ENCODE measurements around the gene SLC8B1.
"Not testable (repeated sequence)": the region's sequence is repeated elsewhere in the genome, so short reads cannot be mapped to it uniquely, and the experiment has no call there.

The SLC8B1 gene

DNA sequence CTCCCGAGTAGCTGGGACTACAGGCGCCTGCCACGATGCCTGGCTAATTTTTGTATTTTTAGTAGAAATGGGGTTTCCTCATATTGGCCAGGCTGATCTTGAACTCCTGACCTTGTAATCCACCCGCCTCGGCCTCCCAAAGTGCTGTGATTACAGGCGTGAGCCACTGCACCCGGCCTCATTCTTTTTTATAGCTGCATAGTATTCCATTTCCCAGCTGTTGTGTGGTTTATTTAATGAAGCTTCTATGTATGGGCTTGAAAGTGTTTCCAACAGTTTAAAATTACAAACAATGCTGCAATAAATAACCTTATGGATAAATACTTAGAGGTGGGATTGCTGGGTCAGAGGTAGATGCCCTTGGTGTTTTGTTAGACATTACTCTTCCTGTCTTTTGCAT is 19.3 kb upstream of the SLC8B1 start:
- not testable (repeated sequence) for DNase-seq

- no peak for DNase-seq
Measured at GRCh38 chr12:113351089-113351488, 16.2 kb upstream of the SLC8B1 start.

DNA sequence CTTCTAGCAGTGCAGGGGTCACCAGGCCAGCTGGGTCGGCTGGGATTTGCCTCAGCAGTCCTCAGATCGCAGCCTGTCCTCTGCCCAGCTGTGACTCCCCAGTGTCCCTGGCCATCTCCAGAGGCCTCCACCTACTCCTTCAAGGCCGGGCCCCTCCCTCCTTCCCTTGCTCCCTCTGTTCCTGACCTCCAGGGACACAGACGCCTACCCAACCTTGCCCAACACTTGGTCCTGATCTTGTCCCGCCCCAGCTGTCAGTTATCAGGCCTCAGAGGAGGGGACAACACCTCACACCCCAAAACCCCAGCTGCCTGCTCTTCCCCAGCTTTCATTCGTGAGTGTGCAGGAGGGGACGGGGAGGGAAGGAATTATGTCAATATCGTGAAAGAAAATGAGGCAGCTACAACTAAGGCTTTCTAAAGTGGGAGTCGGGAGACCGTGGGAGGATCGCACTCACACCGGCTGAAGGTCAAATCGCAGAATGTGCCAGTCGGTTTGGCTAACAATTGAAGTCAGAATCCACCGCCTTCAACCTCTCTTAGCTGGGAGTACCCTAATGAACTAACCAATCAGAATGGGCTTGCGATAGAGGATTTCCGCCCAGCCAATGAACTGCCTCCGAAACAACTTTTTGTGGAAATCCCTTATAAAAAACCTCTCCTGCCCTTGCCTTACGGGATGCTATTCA is 14.1 kb upstream of the SLC8B1 start:
- no peak for DNase-seq

DNA sequence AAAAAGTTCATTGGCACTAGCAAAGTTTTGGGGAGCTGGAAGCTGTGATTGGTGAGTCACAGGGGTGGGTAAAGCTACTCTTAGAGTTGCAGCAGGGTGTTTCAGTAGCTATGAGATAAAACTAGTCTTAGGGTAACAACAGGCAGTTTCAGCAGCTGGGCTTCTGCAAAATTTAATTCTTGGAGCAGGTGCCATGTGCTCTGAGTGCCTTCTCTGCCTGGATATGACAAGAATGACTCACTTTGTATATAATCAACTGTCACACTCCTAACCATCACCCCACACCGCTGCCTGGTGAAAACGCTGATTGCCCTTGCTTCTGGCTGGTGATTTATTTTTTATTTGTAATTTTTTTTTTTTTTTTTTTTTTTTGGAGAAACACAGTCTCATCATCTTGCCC is 13.0 kb upstream of the SLC8B1 start:
- DNase-seq = no peak

- no peak for DNase-seq
Measured at GRCh38 chr12:113347107-113347506, 12.2 kb upstream of the SLC8B1 start.

DNA sequence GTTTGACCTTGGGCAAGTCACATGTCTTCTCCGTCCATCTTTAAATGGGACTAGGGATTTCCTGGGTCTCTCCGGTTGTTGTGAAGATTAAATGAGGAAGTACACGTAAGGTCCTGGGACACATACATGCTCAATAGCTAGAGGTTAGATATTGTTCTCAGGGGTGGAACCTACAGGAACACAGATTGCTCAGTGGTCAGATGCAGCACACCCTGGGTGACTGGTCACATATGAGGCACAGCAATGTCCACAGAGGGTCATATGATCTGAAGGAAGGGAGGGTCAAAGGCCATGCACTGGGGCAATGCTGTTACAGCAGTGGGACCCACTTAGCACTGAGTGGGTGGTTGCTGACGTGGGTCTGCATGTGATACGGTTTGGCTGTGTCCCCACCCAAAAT is 11.4 kb upstream of the SLC8B1 start:
- no peak for DNase-seq

- no peak for DNase-seq
Measured at GRCh38 chr12:113345318-113345717, 10.4 kb upstream of the SLC8B1 start.

GRCh38 chr12:113341535-113341934 is 6.6 kb upstream of the SLC8B1 start:
- no peak for DNase-seq

GRCh38 chr12:113340061-113340460 is 5.2 kb upstream of the SLC8B1 start:
- DNase-seq = no peak

DNA sequence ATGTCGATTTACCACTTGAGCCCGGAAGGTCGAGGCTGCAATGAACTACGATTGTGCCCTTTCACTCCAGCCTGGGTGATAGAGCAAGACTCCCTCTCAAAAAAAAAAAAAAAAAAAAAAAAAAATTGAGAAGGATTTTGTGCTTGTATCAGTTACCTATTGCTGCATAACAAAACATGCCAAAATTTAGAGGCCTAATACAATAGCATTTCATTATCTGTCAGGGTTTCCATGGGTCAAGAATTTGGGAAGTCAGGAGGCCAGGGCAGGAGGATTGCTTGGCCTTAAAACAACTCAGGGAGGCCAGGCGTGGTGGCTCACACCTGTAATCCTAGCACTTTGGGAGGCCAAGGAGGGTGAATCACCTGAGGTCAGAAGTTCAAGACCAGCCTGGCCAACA is 4.6 kb upstream of the SLC8B1 start:
- DNase-seq = no peak

DNA sequence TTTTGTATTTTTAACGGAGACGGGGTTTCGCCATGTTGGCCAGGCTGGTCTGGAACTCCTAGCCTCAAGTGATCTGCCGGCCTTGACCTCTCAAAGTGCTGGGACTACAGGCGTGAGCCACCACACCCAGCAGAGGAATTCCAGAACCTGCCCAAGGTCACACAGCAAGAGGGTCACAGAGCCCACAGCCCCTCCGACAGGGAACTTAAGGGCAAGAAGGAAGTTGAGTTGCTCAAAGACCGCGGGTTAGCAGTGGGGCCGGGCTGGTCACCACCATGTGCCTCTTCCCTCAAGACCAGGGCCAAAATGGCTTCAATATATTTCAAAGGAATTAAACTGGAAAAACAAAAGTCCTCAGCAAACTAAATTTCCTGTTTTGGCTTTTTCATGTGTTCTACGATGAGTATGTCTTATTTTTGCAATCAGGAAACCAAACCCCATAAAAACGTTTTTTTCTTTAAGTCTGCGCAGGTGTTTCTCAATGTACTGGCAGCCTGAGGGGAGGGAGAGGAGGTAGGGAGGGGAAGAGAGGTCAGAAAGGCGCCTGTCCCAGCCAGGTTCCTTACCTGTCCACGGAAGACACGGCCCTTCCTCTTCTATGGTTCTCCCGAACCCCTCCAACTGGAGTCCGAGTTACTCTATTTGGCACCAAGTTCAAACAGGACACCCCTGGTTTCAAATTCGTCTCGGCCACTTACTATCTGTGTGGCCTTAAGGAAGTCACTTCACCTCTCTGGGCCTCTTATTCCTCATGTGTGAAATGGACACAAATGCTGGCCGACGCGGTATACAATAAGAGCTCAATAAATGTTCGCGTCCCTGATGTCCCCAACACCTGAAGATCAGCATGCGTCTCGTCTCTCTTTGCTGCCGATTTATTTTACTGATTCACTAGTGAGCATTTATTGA is 778 bp downstream of the SLC8B1 start:
- DNase-seq = no peak

- no peak for DNase-seq
Measured at GRCh38 chr12:113333418-113333750, 1.5 kb downstream of the SLC8B1 start.

DNA sequence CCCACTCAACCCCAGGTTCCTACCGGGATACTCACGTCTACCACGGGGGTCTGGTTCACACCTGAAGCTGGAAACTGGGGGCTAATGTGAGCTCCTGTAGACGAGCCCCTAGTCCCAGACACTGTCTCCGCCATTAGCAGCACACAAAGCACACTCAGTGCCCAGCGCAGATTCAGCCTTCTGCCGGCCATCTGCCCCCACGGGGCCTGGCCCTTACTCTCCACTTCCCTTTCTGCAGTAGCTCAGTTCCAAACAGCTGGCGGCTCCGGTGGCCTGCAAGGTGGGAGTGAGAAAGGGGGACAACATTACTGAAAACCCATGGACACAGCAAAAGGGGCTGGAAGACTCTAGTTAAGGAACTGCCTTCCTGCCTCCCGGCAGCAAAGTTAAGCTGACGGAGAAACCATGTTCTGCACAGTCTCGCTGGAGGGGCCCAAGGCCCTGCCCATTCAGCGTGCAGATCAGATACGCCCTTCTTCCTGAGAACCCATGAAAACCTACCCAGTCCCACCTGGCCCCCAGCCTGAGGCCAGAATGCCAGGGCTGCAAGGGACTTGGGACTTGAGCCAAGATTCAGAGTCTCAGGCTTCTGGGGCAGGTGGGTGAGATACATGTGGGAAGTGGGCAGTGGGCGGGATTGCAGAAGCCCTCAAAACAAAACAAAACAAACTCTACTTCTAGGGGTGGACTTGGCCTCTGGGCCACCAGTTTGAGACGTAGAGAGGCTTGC is 2.1 kb downstream of the SLC8B1 start:
- no peak for DNase-seq

GRCh38 chr12:113330505-113330904 is 4.4 kb downstream of the SLC8B1 start:
- no peak for DNase-seq

GRCh38 chr12:113329791-113330417 is 5.0 kb downstream of the SLC8B1 start:
- DNase-seq = no peak

GRCh38 chr12:113329022-113329790 is 5.7 kb downstream of the SLC8B1 start:
- DNase-seq = no peak

- DNase-seq = no peak
Measured at GRCh38 chr12:113328368-113328889, 6.5 kb downstream of the SLC8B1 start.

- no peak for DNase-seq
Measured at GRCh38 chr12:113326775-113327395, 8.0 kb downstream of the SLC8B1 start.

GRCh38 chr12:113325916-113326315 is 9.0 kb downstream of the SLC8B1 start:
- no peak for DNase-seq

- no peak for DNase-seq
Measured at GRCh38 chr12:113322343-113322742, 12.6 kb downstream of the SLC8B1 start.

GRCh38 chr12:113320401-113320800 is 14.5 kb downstream of the SLC8B1 start:
- DNase-seq = no peak
